HepG2 (cell line): Measurements from ENCODE around the gene PDZRN4. TPM values are rescaled to one million over a fixed set of nuclear protein-coding genes. Genes with fewer than 3 reads are reported as not detected.

ENCODE experiments used
- ATAC-seq: fragments of 200-7000 bp; cut with Tn5 transposase; 3 replicates; pipeline ENCODE4 v1.9.1; 2020; ENCODE audit warnings: mild to moderate bottlenecking, moderate library complexity
- BruUV-seq: library from RNA; stranded (reverse); fragments of 400-500 nt; replicated peaks from 2 replicates; lab custom pipeline; 2021; lab: Mats Ljungman, UMichigan
- CTCF ChIA-PET: fragments of 300-600 bp; formaldehyde crosslinking; extraction: SDS; loops from one replicate; lab custom pipeline; 2021; ENCODE audit warnings: low total read pairs, inconsistent platforms, low intra/inter-chr PET ratio; lab: Yijun Ruan, JAX
- POLR2A ChIA-PET: fragments of 350-600 bp; sonication (Branson Sonifier 250); formaldehyde crosslinking; loops from one replicate; lab custom pipeline; 2020; ENCODE audit warnings: antibody characterized with exemption, inconsistent platforms; lab: Yijun Ruan, JAX
- DNase-seq: peaks from one replicate; pipeline ENCODE4 v3.0.0-alpha.2; 2015; ENCODE audit warnings: low spot score
- FAIRE-seq: peaks from 3 replicates; lab custom pipeline; 2011; peaks lifted over from hg19 to GRCh38; lab: Jason Lieb, UNC
- H2AFZ ChIP-seq: one replicate; pipeline ENCODE4 v1.6.1; 2011; ENCODE audit warnings: low read length, inconsistent platforms
- H3K27ac ChIP-seq: fragments of 300-600 bp; 3 replicates; pipeline ENCODE4 v1.8.0; 2011; ENCODE audit warnings: mixed run types, mild to moderate bottlenecking, mixed read lengths, low read length, inconsistent platforms; ENCODE audit not compliant: insufficient read depth; ENCODE audit errors: extremely low read length
- H3K27me3 ChIP-seq, 2 experiments: fragments of 200-600 bp in 1 of 2; 2 replicates in 1 of 2; 3 replicates in 1 of 2; pipeline versions ENCODE4 v1.6.0 to v1.8.0; 2011; ENCODE audit warnings: low read length in 2 of 2, mild to moderate bottlenecking in 2 of 2, moderate library complexity in 2 of 2, inconsistent platforms in 1 of 2; ENCODE audit not compliant: insufficient read depth in 2 of 2, control insufficient read depth in 1 of 2
- H3K36me3 ChIP-seq, 2 experiments: fragments of 200-600 bp in 1 of 2; replicated peaks in 1 of 2; 2 replicates in 1 of 2; 3 replicates in 1 of 2; pipeline versions ENCODE4 v1.5.1 to v1.8.0; 2011; ENCODE audit warnings: low read length in 2 of 2, inconsistent platforms in 1 of 2; ENCODE audit not compliant: insufficient read depth in 2 of 2, control insufficient read depth in 1 of 2
- H3K4me1 ChIP-seq: 2 replicates; pipeline ENCODE4 v1.5.1; 2012; ENCODE audit warnings: low read length, inconsistent platforms; ENCODE audit not compliant: insufficient read depth
- H3K4me2 ChIP-seq: 2 replicates; pipeline ENCODE4 v1.6.0; 2011; ENCODE audit warnings: low read depth, low read length, inconsistent platforms
- H3K4me3 ChIP-seq, 3 experiments: fragments of 200-600 bp in 1 of 3; sonication (generic), shearing (Covaris generic) in 1 of 3; replicated peaks in 1 of 3; 2 replicates each; pipeline ENCODE4 v1.5.1; 2011 to 2016; ENCODE audit warnings: low read length in 3 of 3, inconsistent platforms in 2 of 3, low read depth in 2 of 3, mild to moderate bottlenecking in 2 of 3, control low read depth in 1 of 3, mixed read lengths in 1 of 3; ENCODE audit not compliant: insufficient read depth in 1 of 3
- H3K79me2 ChIP-seq: one replicate; pipeline ENCODE4 v1.6.1; 2011; ENCODE audit warnings: low read length, inconsistent platforms; ENCODE audit not compliant: insufficient read depth
- H3K9ac ChIP-seq: 2 replicates; pipeline ENCODE4 v1.6.0; 2011; ENCODE audit warnings: mild to moderate bottlenecking, low read depth, low read length, inconsistent platforms; ENCODE audit not compliant: insufficient read depth
- H3K9me3 ChIP-seq: 2 replicates; pipeline ENCODE4 v1.5.1; 2012; ENCODE audit warnings: mild to moderate bottlenecking, low read length
- H4K20me1 ChIP-seq: 2 replicates; pipeline ENCODE4 v1.6.0; 2011; ENCODE audit warnings: inconsistent platforms, mild to moderate bottlenecking, low read length, moderate library complexity; ENCODE audit not compliant: insufficient read depth
- ATF2 ChIP-seq: sonication (generic); formaldehyde crosslinking; IDR thresholded peaks from 2 replicates; pipeline ENCODE4 v1.4.0; 2020; ENCODE audit warnings: missing genetic modification reagents
- CEBPG ChIP-seq: IDR thresholded peaks from 2 replicates; pipeline ENCODE4 v1.6.1; 2016
- FOXP1 ChIP-seq, 2 experiments: fragments of 450-650 bp in 1 of 2; IDR thresholded peaks; 2 replicates each; pipeline ENCODE4 v1.6.1; 2017 to 2018; ENCODE audit warnings: antibody characterized with exemption in 1 of 2
- NFKBIZ ChIP-seq: IDR thresholded peaks from 2 replicates; pipeline ENCODE4 v1.6.1; 2018; ENCODE audit warnings: missing genetic modification reagents, missing compliant biosample characterization
- NPAS2 ChIP-seq: sonication (generic); formaldehyde crosslinking; IDR thresholded peaks from 2 replicates; pipeline ENCODE4 v1.8.0; 2022; ENCODE audit warnings: mild to moderate bottlenecking, missing genetic modification reagents, borderline replicate concordance
- U2AF1 ChIP-seq: fragments of 200-400 bp; formaldehyde crosslinking; optimal IDR thresholded peaks from 2 replicates; pipeline ENCODE3; 2017; ENCODE audit warnings: mild to moderate bottlenecking, low read depth, low read length
- ZBTB7A ChIP-seq: sonication (generic); formaldehyde crosslinking; IDR thresholded peaks from 2 replicates; pipeline ENCODE4 v1.8.0; 2022; ENCODE audit warnings: mild to moderate bottlenecking, missing genetic modification reagents
- ZBTB8A ChIP-seq: sonication (generic); formaldehyde crosslinking; IDR thresholded peaks from 2 replicates; pipeline ENCODE4 v1.4.0; 2020; ENCODE audit warnings: mild to moderate bottlenecking, low read depth, missing genetic modification reagents, borderline replicate concordance
- ZNF33B ChIP-seq: sonication (generic); formaldehyde crosslinking; IDR thresholded peaks from 2 replicates; pipeline ENCODE4 v1.5.1; 2020; ENCODE audit warnings: mild to moderate bottlenecking, missing genetic modification reagents
- WGBS: methylation state at CpG from one replicate; pipeline ENCODE4 v1.1.6; 2017; ENCODE audit warnings: low lambda C conversion rate; 5-methylcytosine and 5-hydroxymethylcytosine counted together
- in situ Hi-C: cut with HindIII; loops from 2 replicates; pipeline ENCODE4 v1.10.0; 2017; ENCODE audit warnings: low pct_unique_long_range_greater_than_20kb; ENCODE audit not compliant: extremely low pct_ligation_motif_present
- intact Hi-C: fragments of 100-400 bp; cut with micrococcal nuclease; formaldehyde crosslinking; loops from one replicate; pipeline ENCODE4 v1.10.0; 2022; ENCODE audit not compliant: unreplicated experiment
- polyA plus RNA-seq, 8 experiments: library from polyadenylated mRNA; depleted of rRNA in 3 of 8; stranded (reverse) in 7 of 8; unstranded in 1 of 8; fragments of >200 nt; fragmentation: Illumina TruSeq in 4 of 8; extraction: Trizol in 4 of 8; gene quantifications; 2 replicates each; pipeline versions ENCODE4 v1.2.1 to v1.2.3, GENCODE V29; 2011 to 2016; ENCODE audit warnings: low read depth in 4 of 8, missing spikeins in 1 of 8, mixed read lengths in 1 of 8; ENCODE audit not compliant: insufficient read depth in 1 of 8
- total RNA-seq, 5 experiments: library from RNA; depleted of rRNA; stranded (reverse); fragments of >200 nt; fragmentation: Illumina TruSeq; extraction: Trizol; gene quantifications; 2 replicates each; pipeline ENCODE4 v1.2.3, GENCODE V29; 2016; ENCODE audit warnings: low read depth in 1 of 5
- TF ChIP-seq, protein P1 (sequence below): sonication (generic); formaldehyde crosslinking; IDR thresholded peaks from 2 replicates; pipeline ENCODE4 v1.4.0; 2020; ENCODE audit warnings: missing genetic modification reagents

Gene PDZRN4
- total and polyA plus RNA-seq, 2 of the 13 experiments (the other 11 are each of a cell fraction or from before 2014, with no cell fraction given) = not detected

DNA sequence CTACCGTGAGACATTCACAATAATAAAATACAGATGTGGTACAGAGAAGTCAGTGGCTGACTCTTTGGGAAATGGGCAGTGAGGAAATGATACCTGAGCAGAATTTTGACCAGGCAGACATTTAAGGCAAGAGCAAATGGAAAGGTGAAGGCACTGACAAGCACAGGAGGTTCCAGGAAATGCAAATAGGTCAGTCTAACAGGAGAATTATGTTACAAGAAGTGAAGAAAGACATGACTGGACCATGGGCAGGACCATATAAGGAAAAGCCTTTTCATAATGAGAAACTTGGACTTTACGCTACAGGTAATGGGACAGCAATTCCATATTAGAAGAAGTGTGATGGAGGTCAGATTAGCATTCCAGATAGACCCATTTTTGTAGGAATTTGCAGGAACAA, 338.9 kb downstream of the PDZRN4 start:
- Histone ChIP-seq H3K4me2 (no peak overlapping the region), H2AFZ (no peak overlapping the region), H3K4me3 (no peak overlapping the region), H3K4me1 (no peaks in the 10 kb centered on the region), H4K20me1 (no peaks in the 10 kb centered on the region), H3K9ac (no peak overlapping the region), H3K27me3 (peaks cover 0 to 1% of the 10 kb centered on the region in 2 experiments; a peak in 1 of 5 replicates), H3K27ac (no peak overlapping the region), H3K79me2 (no peaks in the 10 kb centered on the region), H3K36me3 (no peaks in the 10 kb centered on the region), H3K9me3 (no peaks in the 10 kb centered on the region)
- FAIRE-seq = no peak
- BruUV-seq = no TSS peak
- ChIA-PET CTCF (no interaction called here), POLR2A (no interaction called here)
- no peak for DNase-seq
- ATAC-seq = no peak
- intact Hi-C loops (no loop called here), in situ Hi-C loops (no loop called here)
- WGBS = 21% methylated on average over 2 of the region's 2 CpGs
- no peak for TF ChIP-seq NFKBIZ (CRISPR knock-in tag)
- TF ChIP-seq ZNF33B = no peak
- no peak for TF ChIP-seq FOXP1 (IDR thresholded peaks at IDR 0.05)
- no peak for TF ChIP-seq FOXP1 (CRISPR knock-in tag; IDR thresholded peaks at IDR 0.05)
- no peak for TF ChIP-seq ATF2 (CRISPR knock-in tag)
- TF ChIP-seq CEBPG = no peak
- TF ChIP-seq, all 625 proteins: peak for 0

- ChIA-PET CTCF (no interaction called here), POLR2A (no interaction called here)
- no peak overlapping the region for H3K27ac ChIP-seq
- H3K27me3 ChIP-seq = peaks cover 0 to 1% of the 10 kb centered on the region in 2 experiments; a peak in 1 of 5 replicates
- no peak overlapping the region for H3K4me3 ChIP-seq
- H3K9ac ChIP-seq = no peak overlapping the region
- H3K36me3 ChIP-seq = no peaks in the 10 kb centered on the region
- no peaks in the 10 kb centered on the region for H3K4me1 ChIP-seq
- no peaks in the 10 kb centered on the region for H4K20me1 ChIP-seq
- in situ Hi-C loops = no loop called here
- no peak for FAIRE-seq
- no peak overlapping the region for H2AFZ ChIP-seq
- no peaks in the 10 kb centered on the region for H3K9me3 ChIP-seq
- H3K4me2 ChIP-seq = no peak overlapping the region
- H3K79me2 ChIP-seq = no peaks in the 10 kb centered on the region
- no TSS peak for BruUV-seq
- WGBS = 0% methylated on average over 3 of the region's 4 CpGs
- intact Hi-C loops = no loop called here
- no peak for DNase-seq
- ATAC-seq = no peak
- TF ChIP-seq, protein P1, sequence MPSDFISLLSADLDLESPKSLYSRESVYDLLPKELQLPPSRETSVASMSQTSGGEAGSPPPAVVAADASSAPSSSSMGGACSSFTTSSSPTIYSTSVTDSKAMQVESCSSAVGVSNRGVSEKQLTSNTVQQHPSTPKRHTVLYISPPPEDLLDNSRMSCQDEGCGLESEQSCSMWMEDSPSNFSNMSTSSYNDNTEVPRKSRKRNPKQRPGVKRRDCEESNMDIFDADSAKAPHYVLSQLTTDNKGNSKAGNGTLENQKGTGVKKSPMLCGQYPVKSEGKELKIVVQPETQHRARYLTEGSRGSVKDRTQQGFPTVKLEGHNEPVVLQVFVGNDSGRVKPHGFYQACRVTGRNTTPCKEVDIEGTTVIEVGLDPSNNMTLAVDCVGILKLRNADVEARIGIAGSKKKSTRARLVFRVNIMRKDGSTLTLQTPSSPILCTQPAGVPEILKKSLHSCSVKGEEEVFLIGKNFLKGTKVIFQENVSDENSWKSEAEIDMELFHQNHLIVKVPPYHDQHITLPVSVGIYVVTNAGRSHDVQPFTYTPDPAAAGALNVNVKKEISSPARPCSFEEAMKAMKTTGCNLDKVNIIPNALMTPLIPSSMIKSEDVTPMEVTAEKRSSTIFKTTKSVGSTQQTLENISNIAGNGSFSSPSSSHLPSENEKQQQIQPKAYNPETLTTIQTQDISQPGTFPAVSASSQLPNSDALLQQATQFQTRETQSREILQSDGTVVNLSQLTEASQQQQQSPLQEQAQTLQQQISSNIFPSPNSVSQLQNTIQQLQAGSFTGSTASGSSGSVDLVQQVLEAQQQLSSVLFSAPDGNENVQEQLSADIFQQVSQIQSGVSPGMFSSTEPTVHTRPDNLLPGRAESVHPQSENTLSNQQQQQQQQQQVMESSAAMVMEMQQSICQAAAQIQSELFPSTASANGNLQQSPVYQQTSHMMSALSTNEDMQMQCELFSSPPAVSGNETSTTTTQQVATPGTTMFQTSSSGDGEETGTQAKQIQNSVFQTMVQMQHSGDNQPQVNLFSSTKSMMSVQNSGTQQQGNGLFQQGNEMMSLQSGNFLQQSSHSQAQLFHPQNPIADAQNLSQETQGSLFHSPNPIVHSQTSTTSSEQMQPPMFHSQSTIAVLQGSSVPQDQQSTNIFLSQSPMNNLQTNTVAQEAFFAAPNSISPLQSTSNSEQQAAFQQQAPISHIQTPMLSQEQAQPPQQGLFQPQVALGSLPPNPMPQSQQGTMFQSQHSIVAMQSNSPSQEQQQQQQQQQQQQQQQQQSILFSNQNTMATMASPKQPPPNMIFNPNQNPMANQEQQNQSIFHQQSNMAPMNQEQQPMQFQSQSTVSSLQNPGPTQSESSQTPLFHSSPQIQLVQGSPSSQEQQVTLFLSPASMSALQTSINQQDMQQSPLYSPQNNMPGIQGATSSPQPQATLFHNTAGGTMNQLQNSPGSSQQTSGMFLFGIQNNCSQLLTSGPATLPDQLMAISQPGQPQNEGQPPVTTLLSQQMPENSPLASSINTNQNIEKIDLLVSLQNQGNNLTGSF (CRISPR knock-in tag) = no peak
- TF ChIP-seq ZBTB7A (no peak), NPAS2 (CRISPR knock-in tag) (no peak), ZBTB8A (CRISPR knock-in tag) (no peak), U2AF1 (no peak)
Measured at GRCh38 chr12:41527534-41528116, 339.5 kb downstream of the PDZRN4 start.
